Neural progenitor cell (in vitro differentiated cells): Measurements from ENCODE around the gene MTARC1. TPM values are rescaled to one million over a fixed set of nuclear protein-coding genes. Genes with fewer than 3 reads are reported as not detected.

ENCODE experiments used
- DNase-seq: peaks from one replicate; pipeline ENCODE4 v3.0.0-alpha.2; 2016; ENCODE audit warnings: low spot score
- H2AFZ ChIP-seq: fragments of 200-600 bp; sonication (generic); replicated peaks from 2 replicates; pipeline ENCODE4 v1.6.1; 2016; ENCODE audit warnings: antibody characterized with exemption
- H3F3A ChIP-seq: fragments of 200-600 bp; sonication (generic); 2 replicates; pipeline ENCODE4 v1.6.1; 2016; ENCODE audit warnings: antibody characterized with exemption, low read depth
- H3K27ac ChIP-seq: fragments of 200-600 bp; sonication (generic); 2 replicates; pipeline ENCODE4 v1.5.1; 2016; ENCODE audit warnings: mild to moderate bottlenecking
- H3K27me3 ChIP-seq: fragments of 200-600 bp; sonication (generic); 2 replicates; pipeline ENCODE4 v1.6.1; 2016; ENCODE audit warnings: mild to moderate bottlenecking, moderate library complexity
- H3K36me3 ChIP-seq: fragments of 200-600 bp; sonication (generic); 2 replicates; pipeline ENCODE4 v1.5.1; 2016
- H3K4me1 ChIP-seq: fragments of 200-600 bp; sonication (generic); 2 replicates; pipeline ENCODE4 v1.6.1; 2016; ENCODE audit warnings: mixed run types
- H3K4me2 ChIP-seq: fragments of 200-600 bp; sonication (generic); 2 replicates; pipeline ENCODE4 v1.6.1; 2016
- H3K4me3 ChIP-seq: fragments of 200-600 bp; sonication (generic); 2 replicates; pipeline ENCODE4 v1.5.1; 2016
- H3K79me2 ChIP-seq: fragments of 200-600 bp; sonication (generic); 2 replicates; pipeline ENCODE4 v1.6.1; 2016; ENCODE audit warnings: low read depth
- H3K9ac ChIP-seq: fragments of 200-600 bp; sonication (generic); 2 replicates; pipeline ENCODE4 v1.6.1; 2016
- H3K9me3 ChIP-seq: fragments of 200-600 bp; sonication (generic); 2 replicates; pipeline ENCODE4 v1.5.1; 2016; ENCODE audit warnings: low read depth
- H4K20me1 ChIP-seq: fragments of 200-600 bp; sonication (generic); 2 replicates; pipeline ENCODE4 v1.6.1; 2016; ENCODE audit warnings: low read depth
- H3K27ac Mint-ChIP-seq: 3 replicates; pipeline ENCODE4 v1.8.0; 2021; ENCODE audit warnings: mixed read lengths
- H3K27me3 Mint-ChIP-seq: 2 replicates; pipeline ENCODE4 v1.8.0; 2022; ENCODE audit warnings: low read depth, mild to moderate bottlenecking, inconsistent platforms, moderate library complexity, mixed read lengths; ENCODE audit not compliant: insufficient read depth
- H3K36me3 Mint-ChIP-seq: 3 replicates; pipeline ENCODE4 v1.8.0; 2021; ENCODE audit warnings: mixed read lengths
- H3K4me1 Mint-ChIP-seq: 3 replicates; pipeline ENCODE4 v1.8.0; 2021; ENCODE audit warnings: mixed read lengths
- H3K4me3 Mint-ChIP-seq: 3 replicates; pipeline ENCODE4 v1.8.0; 2021; ENCODE audit warnings: mild to moderate bottlenecking, moderate library complexity, mixed read lengths
- H3K9me3 Mint-ChIP-seq: 3 replicates; pipeline ENCODE4 v1.8.0; 2020; ENCODE audit warnings: mixed read lengths
- CTCF ChIP-seq: fragments of 200-600 bp; sonication (generic); IDR thresholded peaks from 2 replicates; pipeline ENCODE4 v1.5.1; 2017; ENCODE audit warnings: antibody characterized with exemption, mild to moderate bottlenecking
- EZH2 ChIP-seq: fragments of 200-600 bp; sonication (generic); IDR thresholded peaks from 2 replicates; pipeline ENCODE4 v1.6.1; 2017; ENCODE audit warnings: antibody characterized with exemption, mild to moderate bottlenecking, moderate library complexity
- EZH2phosphoT487 ChIP-seq: fragments of 200-600 bp; sonication (generic); IDR thresholded peaks from 2 replicates; pipeline ENCODE4 v1.6.1; 2017; ENCODE audit warnings: antibody characterized with exemption
- total RNA-seq: library from RNA; depleted of rRNA; stranded (reverse); fragments of >200 nt; gene quantifications from 2 replicates; pipeline ENCODE4 v1.2.3, GENCODE V29; 2015; ENCODE audit warnings: low replicate concordance

The MTARC1 gene
- total RNA-seq, 1 donor from 2014 or later, result 11.3 TPM

- H3K27me3 Mint-ChIP-seq, result peaks cover 5% of the 10 kb centered on the region
- no peak overlapping the region for H3K4me3 Mint-ChIP-seq
- H2AFZ ChIP-seq, result no peak overlapping the region
- no peak overlapping the region for H3K27ac ChIP-seq
- no peaks in the 10 kb centered on the region for H3K36me3 Mint-ChIP-seq
- H3F3A ChIP-seq, result no peaks in the 10 kb centered on the region
- no peaks in the 10 kb centered on the region for H3K9me3 ChIP-seq
- H3K4me1 Mint-ChIP-seq, result peaks cover 12% of the 10 kb centered on the region
- H3K27ac Mint-ChIP-seq, result no peak overlapping the region
- H3K36me3 ChIP-seq, result no peaks in the 10 kb centered on the region
- no peaks in the 10 kb centered on the region for H4K20me1 ChIP-seq
- no peaks in the 10 kb centered on the region for H3K9me3 Mint-ChIP-seq
- no peaks in the 10 kb centered on the region for H3K4me1 ChIP-seq
- TF ChIP-seq CTCF, result no peak
- no peak for TF ChIP-seq EZH2
- no peak for TF ChIP-seq EZH2phosphoT487
- H3K4me3 ChIP-seq, result no peak overlapping the region
- peaks cover 34% of the 10 kb centered on the region for H3K27me3 ChIP-seq
- H3K4me2 ChIP-seq, result no peak overlapping the region
- DNase-seq, result no peak
- H3K9ac ChIP-seq, result no peak overlapping the region
- no peaks in the 10 kb centered on the region for H3K79me2 ChIP-seq
Measured at GRCh38 chr1:220742520-220742919, 44.2 kb upstream of the MTARC1 start.

- H3K27me3 ChIP-seq, result peaks cover 71% of the 10 kb centered on the region
- no peak for DNase-seq
- Mint-ChIP-seq H3K27ac (no peak overlapping the region), H3K4me1 (peaks cover 38% of the 10 kb centered on the region), H3K27me3 (peaks cover 11% of the 10 kb centered on the region), H3K4me3 (peak overlapping the region; percentile 91), H3K9me3 (no peaks in the 10 kb centered on the region), H3K36me3 (no peaks in the 10 kb centered on the region)
- TF ChIP-seq EZH2phosphoT487 (no peak), EZH2 (no peak), CTCF (no peak)
- no peak overlapping the region for H3K4me2 ChIP-seq
- H3K27ac ChIP-seq, result no peak overlapping the region
- peaks cover 8% of the 10 kb centered on the region for H3K4me1 ChIP-seq
- H4K20me1 ChIP-seq, result no peaks in the 10 kb centered on the region
- no peak overlapping the region for H3K4me3 ChIP-seq
- H3F3A ChIP-seq, result no peaks in the 10 kb centered on the region
- no peak overlapping the region for H3K9ac ChIP-seq
- H3K36me3 ChIP-seq, result no peaks in the 10 kb centered on the region
- H2AFZ ChIP-seq, result no peak overlapping the region
- H3K9me3 ChIP-seq, result no peaks in the 10 kb centered on the region
- no peaks in the 10 kb centered on the region for H3K79me2 ChIP-seq
Measured at GRCh38 chr1:220746851-220747250, 39.9 kb upstream of the MTARC1 start.

GRCh38 chr1:220747437-220748088, 39.1 kb upstream of the MTARC1 start:
- Histone ChIP-seq H4K20me1 (no peaks in the 10 kb centered on the region), H3K4me2 (peak overlapping the region; percentile 95), H2AFZ (peak overlapping the region; percentile 89), H3K4me3 (peak overlapping the region; percentile 55), H3K79me2 (no peaks in the 10 kb centered on the region), H3K36me3 (no peaks in the 10 kb centered on the region), H3K27ac (no peak overlapping the region), H3K4me1 (peaks cover 8% of the 10 kb centered on the region), H3K27me3 (peaks cover 71% of the 10 kb centered on the region), H3K9me3 (no peaks in the 10 kb centered on the region), H3K9ac (no peak overlapping the region), H3F3A (no peaks in the 10 kb centered on the region)
- peaks cover 38% of the 10 kb centered on the region for H3K4me1 Mint-ChIP-seq
- H3K27ac Mint-ChIP-seq, result peak overlapping the region; percentile 24
- H3K27me3 Mint-ChIP-seq, result peaks cover 13% of the 10 kb centered on the region
- H3K4me3 Mint-ChIP-seq, result peak overlapping the region; percentile 91
- H3K9me3 Mint-ChIP-seq, result no peaks in the 10 kb centered on the region
- DNase-seq, result no peak
- TF ChIP-seq EZH2phosphoT487 (no peak), EZH2 (no peak), CTCF (no peak)
- no peaks in the 10 kb centered on the region for H3K36me3 Mint-ChIP-seq
